HepG2 (cell line): ENCODE measurements around the gene KAT2A. TPM values are rescaled to one million over a fixed set of nuclear protein-coding genes. Genes with fewer than 3 reads are reported as not detected.

Experiments
- ARNTL ChIP-seq: sonication (generic); formaldehyde crosslinking; IDR thresholded peaks from 2 replicates; pipeline ENCODE4 v1.4.0; 2020; ENCODE audit warnings: mild to moderate bottlenecking, missing genetic modification reagents
- NCOA1 ChIP-seq: sonication (generic); formaldehyde crosslinking; IDR thresholded peaks from 2 replicates; pipeline ENCODE4 v1.9.0; 2021; ENCODE audit warnings: missing genetic modification reagents
- PRMT3 ChIP-seq: sonication (generic); formaldehyde crosslinking; IDR thresholded peaks from 2 replicates; pipeline ENCODE4 v1.8.1; 2022; ENCODE audit warnings: low read depth, mild to moderate bottlenecking, moderate library complexity, missing genetic modification reagents, borderline replicate concordance
- RBM39 ChIP-seq: fragments of 200-400 bp; formaldehyde crosslinking; IDR thresholded peaks from one replicate; pipeline ENCODE4 v1.6.1; 2018; ENCODE audit warnings: antibody characterized with exemption, mild to moderate bottlenecking, low read depth, low read length; ENCODE audit not compliant: poor library complexity, severe bottlenecking
- SETDB1 ChIP-seq: sonication (generic); formaldehyde crosslinking; IDR thresholded peaks from 2 replicates; pipeline ENCODE4 v1.5.1; 2020; ENCODE audit warnings: missing genetic modification reagents, mild to moderate bottlenecking, borderline replicate concordance
- STAT5B ChIP-seq: sonication (generic); formaldehyde crosslinking; IDR thresholded peaks from 2 replicates; pipeline ENCODE4 v1.4.0; 2020; ENCODE audit warnings: missing genetic modification reagents
- YEATS4 ChIP-seq: sonication (generic); formaldehyde crosslinking; IDR thresholded peaks from 2 replicates; pipeline ENCODE4 v1.4.0; 2020; ENCODE audit warnings: missing genetic modification reagents, borderline replicate concordance
- ZNF382 ChIP-seq: sonication (generic); formaldehyde crosslinking; IDR thresholded peaks from 2 replicates; pipeline ENCODE4 v1.5.0; 2020; ENCODE audit warnings: missing genetic modification reagents, mild to moderate bottlenecking, borderline replicate concordance
- ZNF543 ChIP-seq: sonication (generic); formaldehyde crosslinking; IDR thresholded peaks from 2 replicates; pipeline ENCODE4 v1.4.0; 2020; ENCODE audit warnings: mild to moderate bottlenecking, missing genetic modification reagents
- ZNF615 ChIP-seq: sonication (generic); formaldehyde crosslinking; IDR thresholded peaks from 2 replicates; pipeline ENCODE4 v1.5.0; 2020; ENCODE audit warnings: mild to moderate bottlenecking, missing genetic modification reagents, borderline replicate concordance
- ZNF652 ChIP-seq: IDR thresholded peaks from 2 replicates; pipeline ENCODE4 v1.6.1; 2016; ENCODE audit warnings: low read depth, borderline replicate concordance
- ZNF788 ChIP-seq: sonication (generic); formaldehyde crosslinking; IDR thresholded peaks from 2 replicates; pipeline ENCODE4 v1.5.0; 2020; ENCODE audit warnings: mild to moderate bottlenecking, missing genetic modification reagents, borderline replicate concordance
- ZSCAN22 ChIP-seq: sonication (generic); formaldehyde crosslinking; IDR thresholded peaks from 2 replicates; pipeline ENCODE4 v1.4.0; 2020; ENCODE audit warnings: mild to moderate bottlenecking, missing genetic modification reagents
- polyA plus RNA-seq, 8 experiments: library from polyadenylated mRNA; depleted of rRNA in 3 of 8; stranded (reverse) in 7 of 8; unstranded in 1 of 8; fragments of >200 nt; fragmentation: Illumina TruSeq in 4 of 8; extraction: Trizol in 4 of 8; gene quantifications; 2 replicates each; pipeline versions ENCODE4 v1.2.1 to v1.2.3, GENCODE V29; 2011 to 2016; ENCODE audit warnings: low read depth in 4 of 8, missing spikeins in 1 of 8, mixed read lengths in 1 of 8; ENCODE audit not compliant: insufficient read depth in 1 of 8
- total RNA-seq, 5 experiments: library from RNA; depleted of rRNA; stranded (reverse); fragments of >200 nt; fragmentation: Illumina TruSeq; extraction: Trizol; gene quantifications; 2 replicates each; pipeline ENCODE4 v1.2.3, GENCODE V29; 2016; ENCODE audit warnings: low read depth in 1 of 5
- TF ChIP-seq, protein P1 (sequence below): sonication (generic); formaldehyde crosslinking; IDR thresholded peaks from 2 replicates; pipeline ENCODE4 v1.5.0; 2020; ENCODE audit warnings: mild to moderate bottlenecking, missing genetic modification reagents
- TF ChIP-seq, protein P2 (sequence below): sonication (generic); formaldehyde crosslinking; IDR thresholded peaks from 2 replicates; pipeline ENCODE4 v1.4.0; 2020; ENCODE audit warnings: missing genetic modification reagents, borderline replicate concordance
- TF ChIP-seq, protein P3 (sequence below): sonication (generic); formaldehyde crosslinking; IDR thresholded peaks from 2 replicates; pipeline ENCODE4 v1.5.0; 2020; ENCODE audit warnings: missing genetic modification reagents
- TF ChIP-seq, protein P4 (sequence below): sonication (generic); formaldehyde crosslinking; IDR thresholded peaks from 2 replicates; pipeline ENCODE4 v1.5.1; 2020; ENCODE audit warnings: missing genetic modification reagents, mild to moderate bottlenecking, borderline replicate concordance
- TF ChIP-seq, protein P5 (sequence below): sonication (generic); formaldehyde crosslinking; IDR thresholded peaks from 2 replicates; pipeline ENCODE4 v1.4.0; 2020; ENCODE audit warnings: missing genetic modification reagents

Gene KAT2A
- total and polyA plus RNA-seq, 2 of the 13 experiments (the other 11 are each of a cell fraction or from before 2014, with no cell fraction given) = 29.1 to 90.4 TPM

DNA sequence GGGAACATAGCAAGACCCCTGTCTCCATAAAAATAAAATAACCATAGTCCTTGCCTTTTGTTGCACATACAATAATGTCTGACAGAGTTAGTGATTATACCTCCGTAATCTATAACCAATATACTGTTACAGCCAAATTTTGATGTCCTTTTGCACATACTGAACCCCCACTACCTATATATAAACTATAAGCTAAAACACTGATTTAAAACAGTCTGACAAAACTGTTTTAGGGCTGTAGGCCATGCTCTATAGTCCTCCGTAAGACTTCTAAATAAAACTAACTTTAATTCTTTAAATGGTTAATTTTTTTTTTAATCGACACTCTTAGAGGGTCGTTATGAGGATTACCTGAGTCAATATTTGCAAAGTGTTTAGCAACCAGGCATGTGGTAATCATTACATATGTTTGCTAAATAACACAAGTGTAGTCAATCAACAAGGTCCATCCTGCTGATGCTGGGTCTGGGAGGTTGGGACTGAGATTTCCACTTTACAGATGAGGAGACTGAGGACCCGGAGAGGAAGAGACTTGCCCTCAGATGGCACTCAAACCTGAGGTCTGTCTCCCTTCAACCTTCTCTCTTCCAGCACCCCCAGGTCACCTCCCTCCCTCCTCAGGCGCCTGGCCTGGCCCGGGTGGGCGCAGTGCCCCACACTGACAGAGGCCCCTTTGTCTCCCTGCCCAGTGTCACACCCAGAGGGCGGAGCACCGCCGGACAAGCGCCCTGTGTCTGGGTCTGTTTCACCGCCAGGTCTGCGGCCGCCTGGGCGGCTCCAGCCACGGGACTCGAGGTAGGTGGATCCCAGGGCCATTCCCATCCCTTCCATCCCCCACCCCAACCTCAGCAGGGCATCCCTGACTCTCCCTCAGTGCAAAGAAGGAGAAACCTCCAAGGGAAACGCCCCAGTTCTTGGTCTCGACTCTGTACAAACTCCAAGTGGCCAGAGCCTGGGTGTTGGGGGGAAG lies 33.1 kb downstream of the KAT2A start (continued):
- TF ChIP-seq, protein P1, sequence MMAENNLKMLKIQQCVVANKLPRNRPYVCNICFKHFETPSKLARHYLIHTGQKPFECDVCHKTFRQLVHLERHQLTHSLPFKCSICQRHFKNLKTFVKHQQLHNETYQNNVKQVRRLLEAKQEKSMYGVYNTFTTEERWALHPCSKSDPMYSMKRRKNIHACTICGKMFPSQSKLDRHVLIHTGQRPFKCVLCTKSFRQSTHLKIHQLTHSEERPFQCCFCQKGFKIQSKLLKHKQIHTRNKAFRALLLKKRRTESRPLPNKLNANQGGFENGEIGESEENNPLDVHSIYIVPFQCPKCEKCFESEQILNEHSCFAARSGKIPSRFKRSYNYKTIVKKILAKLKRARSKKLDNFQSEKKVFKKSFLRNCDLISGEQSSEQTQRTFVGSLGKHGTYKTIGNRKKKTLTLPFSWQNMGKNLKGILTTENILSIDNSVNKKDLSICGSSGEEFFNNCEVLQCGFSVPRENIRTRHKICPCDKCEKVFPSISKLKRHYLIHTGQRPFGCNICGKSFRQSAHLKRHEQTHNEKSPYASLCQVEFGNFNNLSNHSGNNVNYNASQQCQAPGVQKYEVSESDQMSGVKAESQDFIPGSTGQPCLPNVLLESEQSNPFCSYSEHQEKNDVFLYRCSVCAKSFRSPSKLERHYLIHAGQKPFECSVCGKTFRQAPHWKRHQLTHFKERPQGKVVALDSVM = no peak
- no peak; the same call in 1 of the 2 replicates for TF ChIP-seq NCOA1 (CRISPR knock-in tag)
- TF ChIP-seq PRMT3 (CRISPR knock-in tag) = no peak
- peak; percentile 66 for TF ChIP-seq RBM39
- TF ChIP-seq SETDB1 (CRISPR knock-in tag) = no peak
- TF ChIP-seq, protein P2, sequence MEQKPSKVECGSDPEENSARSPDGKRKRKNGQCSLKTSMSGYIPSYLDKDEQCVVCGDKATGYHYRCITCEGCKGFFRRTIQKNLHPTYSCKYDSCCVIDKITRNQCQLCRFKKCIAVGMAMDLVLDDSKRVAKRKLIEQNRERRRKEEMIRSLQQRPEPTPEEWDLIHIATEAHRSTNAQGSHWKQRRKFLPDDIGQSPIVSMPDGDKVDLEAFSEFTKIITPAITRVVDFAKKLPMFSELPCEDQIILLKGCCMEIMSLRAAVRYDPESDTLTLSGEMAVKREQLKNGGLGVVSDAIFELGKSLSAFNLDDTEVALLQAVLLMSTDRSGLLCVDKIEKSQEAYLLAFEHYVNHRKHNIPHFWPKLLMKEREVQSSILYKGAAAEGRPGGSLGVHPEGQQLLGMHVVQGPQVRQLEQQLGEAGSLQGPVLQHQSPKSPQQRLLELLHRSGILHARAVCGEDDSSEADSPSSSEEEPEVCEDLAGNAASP (CRISPR knock-in tag) = peak; percentile 53
- TF ChIP-seq, protein P3, sequence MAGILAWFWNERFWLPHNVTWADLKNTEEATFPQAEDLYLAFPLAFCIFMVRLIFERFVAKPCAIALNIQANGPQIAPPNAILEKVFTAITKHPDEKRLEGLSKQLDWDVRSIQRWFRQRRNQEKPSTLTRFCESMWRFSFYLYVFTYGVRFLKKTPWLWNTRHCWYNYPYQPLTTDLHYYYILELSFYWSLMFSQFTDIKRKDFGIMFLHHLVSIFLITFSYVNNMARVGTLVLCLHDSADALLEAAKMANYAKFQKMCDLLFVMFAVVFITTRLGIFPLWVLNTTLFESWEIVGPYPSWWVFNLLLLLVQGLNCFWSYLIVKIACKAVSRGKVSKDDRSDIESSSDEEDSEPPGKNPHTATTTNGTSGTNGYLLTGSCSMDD (CRISPR knock-in tag) = no peak
- TF ChIP-seq ZSCAN22 (CRISPR knock-in tag) = no peak
- no peak for TF ChIP-seq ZNF615 (CRISPR knock-in tag)
- TF ChIP-seq ARNTL (CRISPR knock-in tag) = 0 out of 2 replicates have a peak, but pooled peaks have one; percentile 20
- peak; percentile 75 for TF ChIP-seq ZNF652 (CRISPR knock-in tag)
- no peak for TF ChIP-seq YEATS4 (CRISPR knock-in tag)
- no peak for TF ChIP-seq ZNF382 (CRISPR knock-in tag)
- TF ChIP-seq STAT5B (CRISPR knock-in tag) = no peak
- TF ChIP-seq, protein P4, sequence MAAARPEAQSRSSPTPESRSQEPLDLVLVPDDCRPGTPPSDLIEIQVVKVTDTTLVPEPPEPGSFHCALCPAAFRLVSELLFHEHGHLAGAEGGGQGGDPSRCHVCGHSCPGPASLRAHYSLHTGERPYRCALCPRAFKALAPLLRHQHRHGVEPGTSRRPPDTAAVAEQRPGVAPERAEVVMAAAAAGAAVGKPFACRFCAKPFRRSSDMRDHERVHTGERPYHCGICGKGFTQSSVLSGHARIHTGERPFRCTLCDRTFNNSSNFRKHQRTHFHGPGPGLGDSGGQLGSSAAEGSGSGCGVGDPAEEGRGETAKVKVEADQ (CRISPR knock-in tag) = no peak
- TF ChIP-seq ZNF543 (CRISPR knock-in tag) = no peak
- TF ChIP-seq ZNF788 (CRISPR knock-in tag) = 0 out of 2 replicates have a peak, but pooled peaks have one; percentile 31
- TF ChIP-seq, protein P5, sequence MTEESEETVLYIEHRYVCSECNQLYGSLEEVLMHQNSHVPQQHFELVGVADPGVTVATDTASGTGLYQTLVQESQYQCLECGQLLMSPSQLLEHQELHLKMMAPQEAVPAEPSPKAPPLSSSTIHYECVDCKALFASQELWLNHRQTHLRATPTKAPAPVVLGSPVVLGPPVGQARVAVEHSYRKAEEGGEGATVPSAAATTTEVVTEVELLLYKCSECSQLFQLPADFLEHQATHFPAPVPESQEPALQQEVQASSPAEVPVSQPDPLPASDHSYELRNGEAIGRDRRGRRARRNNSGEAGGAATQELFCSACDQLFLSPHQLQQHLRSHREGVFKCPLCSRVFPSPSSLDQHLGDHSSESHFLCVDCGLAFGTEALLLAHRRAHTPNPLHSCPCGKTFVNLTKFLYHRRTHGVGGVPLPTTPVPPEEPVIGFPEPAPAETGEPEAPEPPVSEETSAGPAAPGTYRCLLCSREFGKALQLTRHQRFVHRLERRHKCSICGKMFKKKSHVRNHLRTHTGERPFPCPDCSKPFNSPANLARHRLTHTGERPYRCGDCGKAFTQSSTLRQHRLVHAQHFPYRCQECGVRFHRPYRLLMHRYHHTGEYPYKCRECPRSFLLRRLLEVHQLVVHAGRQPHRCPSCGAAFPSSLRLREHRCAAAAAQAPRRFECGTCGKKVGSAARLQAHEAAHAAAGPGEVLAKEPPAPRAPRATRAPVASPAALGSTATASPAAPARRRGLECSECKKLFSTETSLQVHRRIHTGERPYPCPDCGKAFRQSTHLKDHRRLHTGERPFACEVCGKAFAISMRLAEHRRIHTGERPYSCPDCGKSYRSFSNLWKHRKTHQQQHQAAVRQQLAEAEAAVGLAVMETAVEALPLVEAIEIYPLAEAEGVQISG (CRISPR knock-in tag) = peak; percentile 51; the same call in 1 of the 2 replicates
